HAP-1 (cell line): ENCODE results near the gene GANAB.
"Not testable (repeated sequence)": the region's sequence is repeated elsewhere in the genome, so short reads cannot be mapped to it uniquely, and the experiment has no call there.

Experiments
- DNase-seq, 2 experiments: peaks; one replicate each; pipeline ENCODE4 v3.0.0-alpha.2; 2016 to 2020; ENCODE audit warnings: low spot score in 2 of 2
- H3K27me3 ChIP-seq: fragments of 250-450 bp; sonication (Bioruptor Pico); 2 replicates; pipeline ENCODE4 v1.5.1; 2020; ENCODE audit warnings: low read depth, mild to moderate bottlenecking, moderate library complexity
- H3K36me3 ChIP-seq: fragments of 250-450 bp; sonication (Bioruptor Pico); replicated peaks from 2 replicates; pipeline ENCODE4 v1.5.1; 2020; ENCODE audit warnings: mild to moderate bottlenecking
- H3K4me1 ChIP-seq: fragments of 250-450 bp; sonication (Bioruptor Pico); 2 replicates; pipeline ENCODE4 v1.5.1; 2020; ENCODE audit warnings: mild to moderate bottlenecking
- H3K4me3 ChIP-seq: fragments of 250-450 bp; sonication (Bioruptor Pico); 2 replicates; pipeline ENCODE4 v1.5.1; 2020; ENCODE audit warnings: mild to moderate bottlenecking, moderate library complexity
- H3K9me3 ChIP-seq: fragments of 250-450 bp; sonication (Bioruptor Pico); 2 replicates; pipeline ENCODE4 v1.5.1; 2020; ENCODE audit warnings: mild to moderate bottlenecking, moderate library complexity
- in situ Hi-C: fragments of 300-500 bp; cut with MboI; formaldehyde crosslinking; loops from 3 replicates; pipeline ENCODE4 v1.14.3; 2020; ENCODE audit warnings: low sequenced_read_pairs, inconsistent platforms, mixed read lengths

Gene GANAB

GRCh38 chr11:62645946-62646824, at the start of gene GANAB:
TSS of gene GANAB (minus strand) at chr11:62646613. CDS start at chr11:62646599, 14 bp downstream.
- DNase-seq = peak; percentile 97 to 100
- no peaks in the 10 kb centered on the region for H3K27me3 ChIP-seq
- in situ Hi-C loops = no loop called here
- H3K9me3 ChIP-seq = no peaks in the 10 kb centered on the region
- H3K4me3 ChIP-seq = peak within 1 kb of the TSS; percentile 94
- H3K4me1 ChIP-seq = peaks cover 12% of the 10 kb centered on the region
- H3K36me3 ChIP-seq = peaks cover 63% of the 10 kb centered on the region

DNA sequence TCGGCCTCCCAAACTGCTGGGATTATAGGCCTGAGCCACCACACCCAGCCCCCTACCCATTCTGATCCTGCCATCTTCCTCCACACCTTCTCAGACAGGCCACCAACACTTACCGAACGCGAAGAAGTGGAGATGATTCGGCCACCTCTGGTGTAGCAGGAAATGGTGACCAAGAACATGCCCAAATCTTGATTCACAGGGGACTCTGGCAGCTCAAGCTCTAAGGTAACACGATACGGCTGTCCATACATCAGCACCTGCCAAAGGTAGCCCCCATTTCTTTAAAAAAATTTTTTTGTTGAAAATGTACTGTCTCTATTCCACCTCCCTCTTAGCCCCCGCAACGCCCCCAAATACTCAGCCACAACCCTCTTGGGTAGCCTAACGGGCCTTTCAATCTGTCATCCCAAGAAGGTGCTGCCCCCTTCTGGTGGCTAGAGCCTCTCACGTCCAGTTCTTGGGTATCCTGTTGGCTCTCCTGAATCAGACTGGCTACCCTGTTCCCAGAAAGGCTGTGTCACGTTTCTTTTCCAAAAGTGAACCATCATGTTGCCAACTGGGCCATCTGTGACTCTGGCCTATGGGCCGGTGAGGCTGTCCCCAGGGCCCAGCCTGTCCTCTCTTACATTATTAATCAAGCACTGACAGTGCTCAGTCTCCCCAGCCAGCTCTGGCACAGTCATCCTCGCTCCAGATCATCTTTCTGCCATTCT, 48.2 kb upstream of the GANAB start:
- Histone ChIP-seq H3K36me3 (peaks cover 42% of the 10 kb centered on the region), H3K9me3 (no peaks in the 10 kb centered on the region), H3K4me3 (no peak overlapping the region), H3K4me1 (no peaks in the 10 kb centered on the region), H3K27me3 (no peaks in the 10 kb centered on the region)
- in situ Hi-C loops = loop anchor here (10.0 kb wide), 1 partner anchor 300 kb away; no protein-coding TSS in a partner anchor
- DNase-seq = peak; percentile 56 to 84

DNA sequence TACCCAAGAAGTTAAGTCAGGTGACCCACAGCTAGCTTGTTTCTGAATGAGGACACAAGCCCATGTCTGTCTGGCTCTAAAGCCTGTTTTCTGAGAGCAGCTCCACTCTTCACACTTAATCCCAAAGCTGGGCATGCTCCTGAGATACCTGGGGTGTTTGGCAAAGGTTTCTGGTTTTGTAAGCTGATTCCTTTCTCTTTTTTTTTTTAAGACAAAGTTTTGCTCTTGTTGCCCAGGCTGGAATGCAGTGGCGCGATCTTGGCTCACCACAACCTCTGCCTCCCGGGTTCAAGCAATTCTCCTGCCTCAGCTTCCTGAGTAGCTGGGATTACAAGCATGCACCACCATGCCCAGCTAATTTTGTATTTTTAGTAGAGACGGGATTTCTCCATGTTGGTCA, 47.2 kb upstream of the GANAB start:
- in situ Hi-C loops = loop anchor here (10.0 kb wide), 1 partner anchor 299 kb away; no protein-coding TSS in a partner anchor
- H3K9me3 ChIP-seq, H3K4me3 ChIP-seq, DNase-seq, H3K4me1 ChIP-seq, H3K27me3 ChIP-seq: not testable (repeated sequence)
- H3K36me3 ChIP-seq = peaks cover 43% of the 10 kb centered on the region

- in situ Hi-C loops = loop anchor here (10.0 kb wide), 1 partner anchor 295 kb away; no protein-coding TSS in a partner anchor
- no peak within 1 kb of the TSS for H3K4me3 ChIP-seq
- H3K36me3 ChIP-seq = peaks cover 43% of the 10 kb centered on the region
- H3K4me1 ChIP-seq = no peaks in the 10 kb centered on the region
- DNase-seq = no peak
- H3K9me3 ChIP-seq = no peaks in the 10 kb centered on the region
- no peaks in the 10 kb centered on the region for H3K27me3 ChIP-seq
These were observed 43.2 kb upstream of the GANAB start, which contains the start of gene LRRN4CL for GRCh38 chr11:62689421-62690183. TSS of gene LRRN4CL (minus strand) at chr11:62689530. CDS start at chr11:62688508, 1,022 bp downstream.

DNA sequence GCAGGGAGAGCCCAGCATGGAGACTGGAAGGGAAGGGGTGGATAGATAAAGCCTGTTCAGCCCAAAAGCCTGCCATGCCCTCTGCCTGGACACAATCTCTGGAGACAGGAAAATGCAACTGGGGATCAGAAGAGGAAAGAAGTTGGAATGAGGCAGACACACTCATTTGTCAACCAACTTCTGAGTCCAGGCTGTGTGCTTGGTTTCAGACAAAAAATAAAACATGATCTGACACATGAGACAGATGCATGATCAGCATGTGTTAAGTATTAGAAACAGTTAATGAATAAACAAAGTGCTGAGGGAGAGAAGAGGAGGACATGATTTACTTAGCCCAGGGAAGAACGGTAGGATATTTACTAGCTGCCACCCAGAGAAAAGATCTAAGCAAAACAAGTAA, 42.1 kb upstream of the GANAB start:
- DNase-seq = no peak
- in situ Hi-C loops = no loop called here
- H3K27me3 ChIP-seq = no peaks in the 10 kb centered on the region
- H3K9me3 ChIP-seq = no peaks in the 10 kb centered on the region
- peaks cover 33% of the 10 kb centered on the region for H3K36me3 ChIP-seq
- H3K4me1 ChIP-seq = no peaks in the 10 kb centered on the region
- H3K4me3 ChIP-seq = no peak overlapping the region

DNA sequence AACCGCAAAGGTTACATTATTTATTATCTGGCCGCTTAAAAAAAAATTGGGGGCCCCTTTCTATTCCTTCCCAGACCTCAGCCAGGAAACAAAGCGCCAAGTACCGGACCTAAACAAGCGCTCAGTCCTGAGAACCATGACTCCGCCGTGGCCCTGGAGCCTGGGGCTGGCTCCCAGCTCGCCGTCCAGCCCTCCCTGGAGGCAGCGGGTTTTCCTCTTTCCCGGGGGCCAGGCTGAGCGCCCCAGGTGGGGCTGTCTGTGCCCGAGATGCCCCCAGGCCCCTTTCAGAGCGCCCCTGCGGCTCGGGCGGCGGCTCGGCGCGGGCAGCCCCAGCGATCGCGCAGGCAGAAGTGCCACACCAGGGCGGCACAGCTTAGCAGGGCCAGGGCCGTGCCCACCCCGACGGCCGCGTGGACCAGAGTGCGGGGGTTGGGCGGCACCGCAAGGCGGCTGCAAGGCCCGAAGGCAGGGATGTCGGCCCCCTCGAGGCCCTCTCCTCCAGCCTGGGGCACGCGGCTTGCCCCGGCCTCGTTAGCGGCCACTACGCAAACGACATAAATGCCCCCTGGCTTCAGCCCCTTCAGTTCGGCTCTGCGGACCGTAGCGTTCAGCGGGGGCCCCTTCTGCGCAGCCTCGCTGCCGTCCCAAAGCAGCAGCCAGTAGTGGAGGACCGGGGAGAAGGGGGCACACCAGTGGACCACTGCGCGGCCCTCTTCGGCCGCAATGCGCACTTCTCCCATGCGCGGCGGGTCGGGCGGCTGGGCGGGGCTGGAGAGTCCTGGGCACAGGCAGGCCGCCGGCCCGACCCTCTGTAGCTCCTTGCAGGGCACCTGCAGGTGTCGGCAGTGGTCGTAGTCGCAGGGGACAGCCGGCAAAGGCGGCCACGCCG, 41.3 kb upstream of the GANAB start:
- H3K4me1 ChIP-seq = no peaks in the 10 kb centered on the region
- peaks cover 26% of the 10 kb centered on the region for H3K36me3 ChIP-seq
- no peaks in the 10 kb centered on the region for H3K9me3 ChIP-seq
- H3K4me3 ChIP-seq = no peak overlapping the region
- no peak for DNase-seq
- no peaks in the 10 kb centered on the region for H3K27me3 ChIP-seq
- in situ Hi-C loops = no loop called here

- Histone ChIP-seq H3K4me1 (peaks cover 11% of the 10 kb centered on the region), H3K36me3 (peaks cover 7% of the 10 kb centered on the region), H3K27me3 (no peaks in the 10 kb centered on the region), H3K9me3 (no peaks in the 10 kb centered on the region), H3K4me3 (no peak overlapping the region)
- no peak for DNase-seq
- in situ Hi-C loops = no loop called here
These were observed 36.1 kb upstream of the GANAB start for GRCh38 chr11:62682518-62682917.

- in situ Hi-C loops = no loop called here
- Histone ChIP-seq H3K36me3 (peaks cover 24% of the 10 kb centered on the region), H3K9me3 (no peaks in the 10 kb centered on the region), H3K4me1 (peaks cover 15% of the 10 kb centered on the region), H3K4me3 (no peak overlapping the region), H3K27me3 (no peaks in the 10 kb centered on the region)
- peak; percentile 59 to 64 for DNase-seq
These were observed 34.4 kb upstream of the GANAB start for GRCh38 chr11:62680825-62681240.

- no peaks in the 10 kb centered on the region for H3K27me3 ChIP-seq
- peak within 1 kb of the TSS; percentile 95 for H3K4me3 ChIP-seq
- no peaks in the 10 kb centered on the region for H3K9me3 ChIP-seq
- DNase-seq = peak; percentile 81 to 91
- peaks cover 32% of the 10 kb centered on the region for H3K36me3 ChIP-seq
- peaks cover 15% of the 10 kb centered on the region for H3K4me1 ChIP-seq
- in situ Hi-C loops = no loop called here
These were observed 32.6 kb upstream of the GANAB start, which contains the start of gene UBXN1 for GRCh38 chr11:62678770-62679696. TSS of gene UBXN1 (minus strand) at chr11:62679073. CDS start at chr11:62678923, 150 bp downstream.

DNA sequence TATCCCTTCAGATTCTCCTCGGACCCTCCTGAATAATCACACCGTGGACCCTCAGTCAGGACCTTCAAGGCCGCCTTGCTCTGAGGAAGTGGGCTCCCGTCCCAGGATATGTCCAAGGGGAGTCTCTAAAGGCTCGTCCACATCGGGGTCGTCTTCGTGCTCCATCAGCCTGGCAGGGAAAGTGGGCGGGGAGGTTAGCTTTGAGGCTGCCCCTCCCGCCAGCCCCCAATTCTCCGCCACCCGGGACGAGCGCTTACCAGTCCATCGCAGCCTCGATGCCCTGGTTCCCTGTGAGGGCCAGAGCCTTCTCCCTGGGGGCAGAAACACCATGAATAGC, 32.0 kb upstream of the GANAB start:
- Histone ChIP-seq H3K9me3 (no peaks in the 10 kb centered on the region), H3K36me3 (peaks cover 38% of the 10 kb centered on the region), H3K27me3 (no peaks in the 10 kb centered on the region), H3K4me1 (peaks cover 15% of the 10 kb centered on the region), H3K4me3 (peak overlapping the region; percentile 95)
- in situ Hi-C loops = no loop called here
- no peak for DNase-seq

DNA sequence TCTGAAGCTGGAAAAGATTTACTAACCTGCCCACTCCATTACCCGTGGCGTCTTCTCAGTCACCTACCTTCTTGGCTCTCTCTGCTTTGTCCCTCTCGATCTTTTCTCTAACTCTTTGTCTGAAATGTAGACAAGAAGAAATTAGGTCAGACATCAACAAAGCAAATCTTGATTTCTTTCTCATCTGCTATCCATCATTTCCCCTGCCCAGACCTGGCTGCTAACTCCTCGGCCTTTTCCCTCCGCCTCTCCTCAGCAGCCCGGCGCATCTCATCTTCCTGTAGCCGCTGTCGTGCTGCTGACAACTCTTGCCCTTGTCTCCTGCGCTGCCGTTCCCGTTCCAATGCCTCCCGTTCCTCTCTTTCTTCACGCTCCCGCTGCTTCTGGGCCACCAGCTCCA, 31.3 kb upstream of the GANAB start:
- peaks cover 20% of the 10 kb centered on the region for H3K4me1 ChIP-seq
- H3K9me3 ChIP-seq = no peaks in the 10 kb centered on the region
- in situ Hi-C loops = no loop called here
- H3K4me3 ChIP-seq = peak overlapping the region; percentile 95
- DNase-seq = no peak
- H3K36me3 ChIP-seq = peaks cover 44% of the 10 kb centered on the region
- H3K27me3 ChIP-seq = no peaks in the 10 kb centered on the region

DNA sequence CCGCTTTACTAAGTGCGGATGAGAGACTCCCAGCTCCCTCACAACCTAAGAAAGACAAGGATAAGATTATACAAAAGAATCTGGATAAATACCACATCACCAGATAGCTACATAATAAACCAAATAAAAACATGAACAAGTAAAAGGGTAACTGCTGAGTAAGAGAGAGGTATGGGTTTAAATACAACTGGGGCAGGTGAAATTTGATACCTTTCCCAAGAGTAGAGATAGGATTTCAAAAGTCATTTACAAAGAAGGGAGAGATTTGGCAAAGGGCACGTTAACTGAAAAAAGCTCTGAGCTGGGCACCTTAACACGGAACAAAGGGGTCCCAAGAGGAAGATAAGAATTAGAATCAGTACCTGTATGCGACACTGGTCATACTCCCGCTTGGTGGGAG, 30.7 kb upstream of the GANAB start:
- H3K36me3 ChIP-seq = peaks cover 46% of the 10 kb centered on the region
- H3K4me1 ChIP-seq = peaks cover 23% of the 10 kb centered on the region
- in situ Hi-C loops = no loop called here
- H3K27me3 ChIP-seq = no peaks in the 10 kb centered on the region
- DNase-seq = no peak
- H3K4me3 ChIP-seq = 0 out of 2 replicates have a peak overlapping the region, but pooled peaks have one; percentile 95
- H3K9me3 ChIP-seq = no peaks in the 10 kb centered on the region
